Measurements from ENCODE around the gene OR10A5.
"Not testable (repeated sequence)": the region's sequence is repeated elsewhere in the genome, so short reads cannot be mapped to it uniquely, and the experiment has no call there.

OR10A5 gene, protein sequence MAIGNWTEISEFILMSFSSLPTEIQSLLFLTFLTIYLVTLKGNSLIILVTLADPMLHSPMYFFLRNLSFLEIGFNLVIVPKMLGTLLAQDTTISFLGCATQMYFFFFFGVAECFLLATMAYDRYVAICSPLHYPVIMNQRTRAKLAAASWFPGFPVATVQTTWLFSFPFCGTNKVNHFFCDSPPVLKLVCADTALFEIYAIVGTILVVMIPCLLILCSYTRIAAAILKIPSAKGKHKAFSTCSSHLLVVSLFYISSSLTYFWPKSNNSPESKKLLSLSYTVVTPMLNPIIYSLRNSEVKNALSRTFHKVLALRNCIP

DNA sequence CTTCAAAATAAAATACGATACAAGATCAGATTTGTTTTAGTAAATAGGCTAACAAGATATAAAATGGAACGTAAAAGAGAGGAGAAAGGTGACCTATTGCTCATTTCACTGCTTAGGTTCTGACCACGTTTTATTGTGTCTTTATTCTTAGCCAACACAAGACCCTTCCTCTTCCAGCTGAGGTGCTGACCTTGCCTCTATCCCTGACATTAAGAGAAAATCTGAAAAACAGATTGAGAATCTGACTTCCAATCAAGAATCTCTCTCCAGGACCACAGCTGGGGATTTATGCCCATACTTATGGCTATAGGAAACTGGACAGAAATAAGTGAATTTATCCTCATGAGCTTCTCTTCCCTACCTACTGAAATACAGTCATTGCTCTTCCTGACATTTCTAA is at the start of gene OR10A5:
Gene OR10A5 (plus strand): TSS at position 301 of the 400 bp plus-strand sequence. CDS start 0 bp downstream, at position 301.
- no peak for DNase-seq

DNA sequence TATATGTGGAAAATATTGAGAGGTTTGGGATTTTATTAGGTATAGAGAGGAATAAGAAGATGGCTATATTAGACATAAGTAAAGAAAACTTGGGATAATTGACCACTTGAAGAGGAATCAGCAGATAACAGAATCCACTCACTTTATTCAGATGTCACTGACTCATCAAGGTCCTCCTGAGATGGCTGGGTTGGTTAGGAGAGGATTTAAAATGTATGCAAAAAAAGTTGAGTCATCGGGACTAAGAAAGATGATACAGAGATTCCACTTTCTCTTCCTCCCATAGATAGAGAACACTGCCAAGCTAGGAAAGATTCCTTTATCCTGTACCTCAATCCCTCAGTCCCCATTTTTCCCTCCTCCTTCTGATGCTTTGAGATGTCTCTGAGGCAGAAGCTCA is 46.1 kb upstream of the OR10A5 start, which contains the start of gene OR6A2:
Gene OR6A2 (minus strand): TSS at position 288 of the 400 bp plus-strand sequence. CDS start 3,981 bp downstream, outside the sequence.
- no peak for DNase-seq

DNA sequence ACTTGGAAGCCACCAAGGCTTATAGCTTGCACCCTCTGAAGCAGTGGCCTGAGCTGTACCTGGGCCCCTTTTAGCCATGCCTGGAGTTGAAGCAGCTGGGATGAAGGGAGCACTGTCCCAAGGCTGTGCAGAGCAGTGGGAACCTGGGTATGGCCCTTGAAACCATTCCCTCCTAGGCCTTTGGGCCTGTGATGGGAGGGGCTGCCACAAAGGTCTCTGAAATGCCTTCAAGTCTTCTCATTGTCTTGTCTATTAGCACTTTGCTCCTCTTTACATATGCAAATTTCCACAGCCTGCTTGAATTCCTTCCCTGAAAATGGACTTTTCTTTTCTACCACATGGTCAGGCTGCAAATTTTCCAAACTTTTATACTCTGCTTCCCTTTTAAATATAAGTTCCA is 44.4 kb upstream of the OR10A5 start:
- DNase-seq, result not testable (repeated sequence)

DNA sequence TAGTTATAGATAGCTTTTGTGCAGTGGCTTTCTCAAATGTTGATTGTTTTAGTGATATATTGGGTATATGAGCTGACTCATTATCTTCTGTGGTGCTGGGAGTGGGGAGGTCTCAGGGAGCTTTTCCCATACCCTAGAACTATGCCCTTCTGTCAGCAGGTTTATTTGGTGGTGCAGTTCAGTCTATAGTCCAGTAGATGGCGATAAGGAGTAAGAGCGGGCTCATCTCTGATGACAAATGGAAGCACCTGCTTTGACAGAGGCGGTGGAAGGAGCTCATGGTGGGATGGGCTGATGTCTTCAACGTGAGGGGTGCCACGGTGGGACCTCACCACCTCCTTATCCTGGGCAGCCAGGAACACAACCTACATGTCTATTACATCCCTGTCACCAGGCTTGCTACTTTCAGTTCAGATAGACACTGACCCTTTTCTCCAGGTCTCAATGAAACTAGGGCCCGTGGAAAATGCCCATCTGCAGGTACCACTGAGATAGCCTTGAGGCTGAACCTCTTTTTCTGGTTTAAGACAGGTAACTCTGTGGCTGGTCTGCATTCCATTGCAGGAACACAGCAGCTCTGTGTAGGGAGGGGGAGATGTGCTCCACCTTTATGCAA is 33.0 kb upstream of the OR10A5 start:
- peak; percentile 31 for DNase-seq

DNA sequence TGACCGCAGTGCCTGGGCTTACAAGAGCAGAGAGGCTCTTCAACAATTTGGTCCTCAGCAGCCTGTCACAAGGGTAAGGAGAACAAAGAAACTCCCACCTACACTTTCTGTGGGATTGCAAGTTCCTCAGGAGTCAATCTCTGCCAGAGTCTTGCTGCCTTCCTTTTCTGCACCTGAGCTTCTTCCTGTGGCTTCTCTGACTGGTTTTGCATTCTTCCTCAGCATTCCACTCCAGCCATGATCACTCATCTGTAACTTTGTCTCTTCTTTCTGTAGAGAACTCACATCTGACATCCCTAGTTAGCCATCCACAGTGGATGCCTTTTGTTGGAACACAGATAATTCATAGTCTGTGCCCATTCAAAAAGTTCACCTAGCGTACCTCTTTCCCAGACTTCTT is 31.8 kb upstream of the OR10A5 start:
- DNase-seq, result no peak

DNA sequence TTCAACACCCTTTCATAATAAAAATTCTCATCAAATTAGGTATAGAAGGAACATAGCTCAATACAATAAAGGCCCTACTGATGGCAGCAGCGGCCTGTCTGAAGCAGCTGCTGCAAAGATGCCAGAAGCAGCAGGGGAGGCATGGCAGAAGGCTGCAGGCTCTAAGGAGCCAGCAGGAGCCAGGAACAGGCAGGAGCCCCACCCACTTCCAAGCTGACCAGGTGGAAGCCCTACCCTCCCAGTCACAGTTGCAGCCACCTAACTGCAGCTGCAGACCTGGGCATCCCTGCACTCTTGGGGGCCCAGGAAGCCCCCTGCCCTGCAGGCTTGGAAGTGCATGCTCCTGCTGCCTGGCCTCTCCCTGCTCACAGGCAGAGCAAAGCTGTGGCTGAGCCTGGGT is 27.8 kb upstream of the OR10A5 start:
- no peak for DNase-seq

DNA sequence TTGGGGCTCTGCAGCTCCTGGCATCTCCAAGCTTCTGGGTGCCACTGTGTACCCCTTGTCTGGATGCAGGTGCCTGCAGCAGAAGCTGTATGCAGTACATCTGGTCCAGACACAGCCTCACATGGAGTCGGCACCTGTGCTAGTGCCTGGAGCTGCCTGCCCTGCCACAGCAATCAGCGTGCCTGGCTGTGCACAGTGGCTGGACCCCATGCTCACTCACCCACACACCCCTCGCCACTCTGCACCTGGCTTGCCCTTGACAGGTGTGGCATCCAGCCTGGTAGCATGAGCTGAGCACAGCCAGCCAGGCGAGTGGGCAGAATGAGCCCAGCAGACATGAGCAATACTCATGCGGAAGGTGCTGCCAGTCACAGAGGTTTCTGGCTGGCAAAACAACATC is 26.5 kb upstream of the OR10A5 start:
- DNase-seq, result no peak

DNA sequence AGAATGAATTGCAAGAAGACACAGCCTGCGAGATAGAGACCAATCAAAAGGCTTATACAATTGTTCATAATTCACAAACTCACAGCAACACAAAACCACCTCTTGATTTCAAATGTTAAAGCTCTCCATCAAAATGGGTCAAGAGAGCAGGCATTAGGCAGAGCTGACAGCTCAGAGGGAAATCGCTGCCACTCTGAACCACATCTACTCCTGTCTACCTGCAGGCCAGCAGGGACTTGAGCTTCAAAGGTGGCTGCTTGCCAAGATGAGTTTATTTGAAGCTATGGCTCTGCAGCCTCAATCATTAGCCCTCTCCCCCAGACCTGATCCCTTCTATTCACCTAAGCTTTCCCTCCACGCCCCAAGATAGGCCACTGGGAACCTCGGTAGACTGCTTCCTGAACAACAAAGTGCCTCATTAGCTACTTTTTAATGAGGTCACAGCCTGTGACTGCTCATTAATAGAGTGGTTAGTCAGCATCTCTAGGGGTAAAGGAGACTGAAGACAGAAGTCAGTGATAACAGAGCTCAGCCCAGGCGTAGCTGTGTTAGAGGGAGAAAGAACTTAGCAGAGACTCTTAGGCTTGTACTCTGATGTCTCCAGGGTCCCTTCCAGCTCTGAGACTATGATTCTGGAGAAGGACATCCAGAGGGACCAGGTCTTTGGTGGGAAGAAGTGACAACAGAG is 21.2 kb upstream of the OR10A5 start:
- no peak for DNase-seq

DNA sequence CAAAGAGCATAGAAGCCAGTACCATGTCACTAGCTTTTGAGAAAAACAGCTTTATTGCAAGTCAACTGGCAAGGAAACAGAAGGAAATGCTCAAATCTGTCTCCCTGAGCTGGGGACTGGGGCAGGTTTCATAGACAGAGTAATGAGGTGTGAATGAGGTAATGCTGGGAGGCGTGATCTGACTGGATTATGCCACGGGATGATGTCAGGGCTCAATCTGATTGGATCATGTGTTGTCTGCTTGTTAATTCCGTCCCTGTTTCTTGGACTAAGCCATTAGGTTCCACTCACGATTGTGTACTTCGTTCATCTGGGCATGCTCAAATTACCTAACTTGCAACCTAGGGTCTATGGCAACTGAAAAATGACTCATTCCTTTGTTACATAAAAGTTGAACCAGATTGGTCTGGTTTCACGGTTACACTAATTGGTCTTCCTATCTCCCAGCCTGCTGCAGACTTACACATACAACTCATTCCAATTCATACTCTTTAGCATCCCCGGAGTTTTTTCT is 20.2 kb upstream of the OR10A5 start:
- no peak for DNase-seq

DNA sequence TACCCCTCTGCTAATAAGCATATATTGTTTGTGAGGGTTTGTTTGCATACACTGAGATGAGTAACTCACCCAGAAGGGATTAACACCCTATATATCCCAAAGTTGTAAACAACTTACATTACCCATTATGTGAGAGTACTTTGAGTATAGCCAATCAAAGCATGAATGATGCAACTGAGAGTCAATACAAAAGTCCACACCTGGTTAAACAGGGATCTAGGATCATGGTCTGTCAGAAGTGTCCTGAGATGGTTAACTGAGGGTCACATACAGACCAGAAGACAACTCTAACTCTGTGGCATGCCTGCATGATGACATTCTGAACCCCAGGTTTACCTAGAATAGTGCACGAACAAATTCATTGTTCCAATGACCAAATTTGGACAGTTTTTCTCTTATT is 17.4 kb upstream of the OR10A5 start:
- no peak for DNase-seq

DNA sequence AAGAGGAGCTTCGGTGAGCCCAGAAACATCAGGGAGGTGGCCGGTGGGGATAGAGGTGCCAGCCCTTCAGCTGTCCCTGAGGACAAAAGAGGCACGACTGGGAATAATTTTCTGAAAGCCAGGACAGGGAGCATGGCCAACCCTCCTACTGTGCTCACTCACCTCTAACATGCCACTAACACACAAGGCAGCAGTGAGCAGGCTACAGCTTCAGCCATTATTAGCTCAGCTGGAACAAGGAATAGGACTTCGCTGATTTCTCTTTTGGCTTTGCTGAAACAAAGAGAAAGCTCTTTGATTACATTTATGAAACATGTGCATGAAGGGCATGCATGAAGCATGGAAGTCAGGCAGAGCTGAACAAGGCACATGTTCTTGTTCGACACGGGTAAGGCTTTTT is 12.1 kb upstream of the OR10A5 start:
- DNase-seq, result no peak

DNA sequence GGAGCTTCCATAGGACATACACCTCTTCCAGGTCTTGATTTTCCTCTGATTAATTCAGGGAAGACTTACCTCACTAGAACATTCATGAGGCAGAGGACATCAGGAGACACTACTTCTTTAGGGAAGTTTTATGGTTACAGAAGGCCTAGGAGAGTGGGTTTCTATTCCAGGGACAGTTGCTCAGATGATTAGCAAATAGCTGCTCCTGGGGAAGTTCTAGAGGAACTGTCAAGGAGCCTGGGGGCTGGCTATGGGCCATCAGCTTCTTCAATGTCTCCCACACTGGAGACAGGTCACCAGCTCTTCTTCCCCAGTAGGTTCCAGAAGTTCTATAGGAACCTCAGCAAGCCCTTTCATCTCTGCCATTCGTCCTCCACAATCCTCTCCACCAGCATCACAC is 11.5 kb upstream of the OR10A5 start:
- no peak for DNase-seq

DNA sequence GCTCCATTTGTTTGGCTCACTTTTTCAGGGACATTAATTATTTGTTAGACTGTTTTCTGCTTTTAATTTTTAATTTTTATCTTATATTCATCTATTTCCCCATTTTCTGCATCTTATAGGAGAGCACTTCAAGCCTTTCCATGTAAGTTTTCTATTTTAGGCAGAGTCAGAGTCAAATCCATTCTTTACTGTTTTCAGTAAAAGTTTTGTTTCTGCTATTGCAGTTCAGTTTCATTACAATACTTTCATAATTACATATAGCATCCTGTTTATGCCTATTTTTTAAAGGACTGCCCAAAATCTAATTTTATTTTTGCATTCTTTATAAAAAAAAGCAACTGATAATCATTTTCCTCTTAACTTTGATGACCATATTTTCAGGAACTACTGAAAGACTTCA is 3.8 kb upstream of the OR10A5 start:
- no peak for DNase-seq

DNA sequence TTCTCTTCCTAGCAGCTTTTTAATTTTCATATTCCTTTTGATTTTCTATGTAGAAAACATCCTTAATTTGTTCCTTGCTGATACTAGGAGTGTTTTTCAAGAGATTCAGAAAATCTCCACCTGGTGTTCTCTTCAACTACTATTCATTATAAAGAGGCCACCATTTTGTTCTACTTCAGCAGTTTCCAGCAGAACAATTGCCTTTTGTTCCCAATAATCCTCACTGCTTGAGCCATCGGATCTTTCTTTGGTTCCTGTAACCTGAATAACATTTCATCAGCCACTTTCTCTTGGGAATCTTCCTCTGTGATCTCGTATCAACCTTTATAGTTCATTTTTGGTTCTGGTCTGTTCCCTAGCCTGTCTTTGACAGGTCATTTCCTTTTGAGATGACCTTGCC is 1.8 kb upstream of the OR10A5 start:
- DNase-seq, result no peak

DNA sequence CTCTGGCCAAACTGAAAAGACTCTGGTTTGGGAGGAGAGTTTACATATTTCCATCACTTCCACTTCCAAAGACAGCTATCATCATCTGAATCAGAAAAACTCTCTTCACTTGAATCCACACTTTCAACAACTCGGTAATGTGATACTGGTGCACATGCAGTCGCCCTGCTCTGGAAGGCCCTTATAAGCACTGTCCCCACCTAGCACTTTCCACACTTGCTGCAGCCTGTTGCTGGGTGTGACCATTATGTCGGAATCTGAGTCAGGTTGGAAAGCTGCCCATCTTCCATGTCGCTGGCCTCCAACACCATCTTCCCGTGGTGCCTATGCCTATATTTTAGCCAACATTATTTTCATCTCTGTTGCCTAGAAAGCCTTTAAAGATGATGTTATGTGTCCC is 1.1 kb upstream of the OR10A5 start:
- DNase-seq, result no peak

DNA sequence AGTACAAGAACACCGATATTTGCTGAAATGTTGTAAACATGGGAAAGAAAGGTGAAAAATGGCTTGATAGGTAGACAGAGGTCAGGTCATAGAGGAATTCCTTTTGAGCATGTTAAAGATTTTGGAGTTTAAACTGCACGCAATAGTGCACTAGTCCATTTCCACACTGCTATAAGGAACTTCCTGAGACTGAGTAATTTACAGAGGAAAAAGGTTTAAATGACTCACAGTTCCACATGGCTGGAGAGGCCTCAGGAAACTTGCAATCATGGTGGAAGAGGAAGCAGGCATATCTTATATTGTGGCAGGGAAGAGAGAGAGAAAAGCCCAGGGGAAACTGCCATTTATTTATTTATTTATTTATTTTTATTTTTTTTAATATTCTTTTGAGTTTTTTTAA is 5.0 kb downstream of the OR10A5 start:
- DNase-seq, result no peak

DNA sequence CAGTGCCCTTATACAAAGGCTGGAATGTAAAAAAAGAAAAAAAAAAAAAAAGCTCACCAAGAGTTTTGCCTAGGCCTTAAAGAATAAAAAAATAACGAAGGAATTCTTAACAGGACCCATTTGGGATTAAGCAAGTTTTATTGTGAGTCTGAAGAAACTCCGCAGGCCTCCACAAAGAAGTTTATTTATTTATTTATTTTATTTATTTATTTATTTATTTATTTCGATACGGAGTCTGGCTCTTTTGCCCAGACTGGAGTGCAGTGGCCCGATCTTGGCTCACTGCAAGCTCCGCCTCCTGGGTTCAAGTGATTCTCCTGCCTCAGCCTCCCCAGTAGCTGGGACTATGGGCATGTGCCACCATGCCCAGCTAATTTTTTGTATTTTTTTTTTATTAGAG is 9.3 kb downstream of the OR10A5 start:
- not testable (repeated sequence) for DNase-seq

DNA sequence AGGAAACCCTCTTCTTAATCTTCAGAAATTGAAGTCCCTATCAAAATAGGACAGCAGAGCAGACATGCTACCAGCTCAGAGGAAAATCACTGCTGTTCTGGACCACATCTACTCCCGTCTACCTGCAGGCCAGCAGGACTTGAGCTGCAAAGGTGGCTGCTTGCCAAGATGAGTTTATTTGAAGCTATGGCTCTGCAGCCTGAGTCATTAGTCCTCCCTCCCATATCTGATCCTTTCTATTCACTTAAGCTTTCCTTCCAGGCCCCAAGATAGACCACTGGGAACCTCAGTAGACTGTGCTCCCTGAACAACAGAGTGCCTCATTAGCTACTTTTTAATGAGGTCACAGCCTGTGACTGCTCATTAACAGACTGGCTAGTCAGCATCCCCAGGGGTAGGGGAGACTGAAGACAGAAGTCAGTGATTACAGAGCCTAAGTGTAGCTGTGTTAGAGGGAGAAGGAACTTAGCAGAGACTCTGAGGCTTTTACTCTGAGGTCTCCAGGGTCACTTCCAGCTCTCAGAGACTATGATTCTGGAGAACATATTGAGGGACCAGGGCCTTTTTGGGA is 10.6 kb downstream of the OR10A5 start:
- DNase-seq, result no peak

DNA sequence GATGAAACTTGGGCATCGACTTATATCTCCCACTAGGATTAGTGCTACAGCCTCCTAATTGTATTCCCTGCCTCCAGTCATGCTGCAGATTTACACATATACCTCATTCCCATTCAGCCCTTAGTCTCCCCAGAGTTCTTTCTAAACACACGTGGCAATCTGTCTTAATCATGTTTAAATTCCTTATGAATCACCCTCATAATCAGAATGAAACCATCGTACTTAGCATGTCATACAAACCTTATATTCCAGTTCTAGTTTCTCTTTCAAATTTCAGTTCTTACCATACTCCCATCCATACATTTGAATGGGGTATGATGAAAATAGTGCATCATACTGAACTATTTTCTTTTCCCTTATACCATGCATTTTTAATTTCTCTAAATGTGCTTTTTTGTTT is 11.4 kb downstream of the OR10A5 start:
- no peak for DNase-seq

DNA sequence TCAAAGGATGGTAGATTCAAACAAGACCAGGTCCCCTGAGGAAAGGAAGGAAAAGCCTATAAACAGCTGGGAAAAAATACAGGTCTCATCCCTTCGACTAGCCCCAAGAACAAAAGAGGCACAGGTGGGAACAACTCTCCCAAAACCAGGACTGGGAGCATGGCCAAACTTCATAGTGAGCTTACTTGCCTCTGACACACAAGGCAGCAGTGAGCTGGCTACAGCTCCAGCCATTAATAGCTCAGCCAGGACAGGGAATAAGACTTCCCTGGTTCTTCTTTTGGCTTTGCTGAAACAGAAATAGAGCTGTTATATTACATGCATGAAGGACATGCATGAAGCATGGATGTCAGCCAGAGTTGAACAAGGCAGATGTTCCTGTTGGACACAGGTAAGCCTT is 17.5 kb downstream of the OR10A5 start, which contains the start of gene OR10A2:
Gene OR10A2 (plus strand): TSS at position 97 of the 400 bp plus-strand sequence. CDS start 6,698 bp downstream, outside the sequence.
- no peak for DNase-seq

DNA sequence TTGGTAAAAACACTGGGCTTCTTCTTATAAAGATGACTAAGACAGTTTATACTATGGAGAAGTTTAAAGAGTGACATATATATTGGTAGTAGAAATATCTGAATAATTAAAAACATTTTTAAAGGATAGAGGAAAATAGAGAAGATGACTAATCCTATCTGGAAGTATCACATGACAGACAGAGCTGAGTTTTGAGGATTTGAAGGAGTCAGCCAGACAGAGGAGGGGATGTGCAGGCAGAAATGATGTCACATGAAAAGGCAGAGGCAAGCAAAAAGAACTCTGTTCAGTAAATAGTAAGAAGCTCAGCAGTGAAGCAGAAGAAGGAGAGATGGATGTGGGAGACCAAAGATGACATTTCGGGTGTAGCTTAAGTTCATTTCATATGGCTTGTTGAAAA is 19.0 kb downstream of the OR10A5 start:
- no peak for DNase-seq

DNA sequence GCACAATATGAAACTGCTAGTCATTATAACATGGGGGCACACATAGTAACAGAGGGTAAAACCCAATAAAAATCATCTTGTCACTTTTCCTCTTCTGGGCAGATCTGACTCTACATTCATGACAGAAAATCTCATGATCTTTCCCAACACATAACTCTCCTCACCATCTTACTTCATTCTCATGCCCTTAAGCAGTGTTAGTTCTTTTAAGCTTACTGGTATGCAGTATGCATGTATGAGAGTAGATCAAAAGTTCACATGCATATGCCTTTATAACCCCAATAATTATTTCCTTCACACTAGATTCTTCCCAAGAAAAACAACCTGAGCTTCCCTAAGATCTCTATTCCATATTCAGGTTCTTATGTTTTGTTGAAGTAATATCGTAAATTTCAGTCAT is 25.8 kb downstream of the OR10A5 start:
- no peak for DNase-seq

DNA sequence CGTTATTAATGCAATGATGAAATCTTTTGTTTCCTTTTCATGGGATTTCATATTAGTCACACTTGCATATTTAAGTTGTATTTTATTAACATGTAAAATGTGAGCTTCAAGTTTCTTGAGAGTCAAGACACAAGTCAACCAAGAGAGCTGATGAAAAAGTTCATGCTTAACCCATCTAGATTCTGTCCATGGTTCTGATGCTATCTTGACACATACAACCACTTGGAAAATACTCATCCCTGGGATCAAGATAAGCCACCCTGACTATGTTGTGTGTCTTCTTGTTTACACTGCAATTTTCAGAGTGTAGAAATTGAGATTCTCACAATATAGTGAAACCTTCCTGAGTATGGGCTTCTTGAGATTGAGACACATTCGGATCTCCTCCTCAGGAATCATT is 30.3 kb downstream of the OR10A5 start:
- no peak for DNase-seq
